HepG2 (cell line): ENCODE data around the gene C1D. TPM values are rescaled to one million over a fixed set of nuclear protein-coding genes. Genes with fewer than 3 reads are reported as not detected.

Source experiments
- ATAC-seq: fragments of 200-7000 bp; cut with Tn5 transposase; 3 replicates; pipeline ENCODE4 v1.9.1; 2020; ENCODE audit warnings: mild to moderate bottlenecking, moderate library complexity
- BruUV-seq: library from RNA; stranded (reverse); fragments of 400-500 nt; replicated peaks from 2 replicates; lab custom pipeline; 2021; lab: Mats Ljungman, UMichigan
- CTCF ChIA-PET: fragments of 300-600 bp; formaldehyde crosslinking; extraction: SDS; loops from one replicate; lab custom pipeline; 2021; ENCODE audit warnings: low total read pairs, inconsistent platforms, low intra/inter-chr PET ratio; lab: Yijun Ruan, JAX
- POLR2A ChIA-PET: fragments of 350-600 bp; sonication (Branson Sonifier 250); formaldehyde crosslinking; loops from one replicate; lab custom pipeline; 2020; ENCODE audit warnings: antibody characterized with exemption, inconsistent platforms; lab: Yijun Ruan, JAX
- DNase-seq: peaks from one replicate; pipeline ENCODE4 v3.0.0-alpha.2; 2015; ENCODE audit warnings: low spot score
- FAIRE-seq: peaks from 3 replicates; lab custom pipeline; 2011; peaks lifted over from hg19 to GRCh38; lab: Jason Lieb, UNC
- H2AFZ ChIP-seq: one replicate; pipeline ENCODE4 v1.6.1; 2011; ENCODE audit warnings: low read length, inconsistent platforms
- H3K27ac ChIP-seq: fragments of 300-600 bp; 3 replicates; pipeline ENCODE4 v1.8.0; 2011; ENCODE audit warnings: mixed run types, mild to moderate bottlenecking, mixed read lengths, low read length, inconsistent platforms; ENCODE audit not compliant: insufficient read depth; ENCODE audit errors: extremely low read length
- H3K27me3 ChIP-seq, 2 experiments: fragments of 200-600 bp in 1 of 2; 2 replicates in 1 of 2; 3 replicates in 1 of 2; pipeline versions ENCODE4 v1.6.0 to v1.8.0; 2011; ENCODE audit warnings: low read length in 2 of 2, mild to moderate bottlenecking in 2 of 2, moderate library complexity in 2 of 2, inconsistent platforms in 1 of 2; ENCODE audit not compliant: insufficient read depth in 2 of 2, control insufficient read depth in 1 of 2
- H3K36me3 ChIP-seq, 2 experiments: fragments of 200-600 bp in 1 of 2; replicated peaks in 1 of 2; 2 replicates in 1 of 2; 3 replicates in 1 of 2; pipeline versions ENCODE4 v1.5.1 to v1.8.0; 2011; ENCODE audit warnings: low read length in 2 of 2, inconsistent platforms in 1 of 2; ENCODE audit not compliant: insufficient read depth in 2 of 2, control insufficient read depth in 1 of 2
- H3K4me1 ChIP-seq: 2 replicates; pipeline ENCODE4 v1.5.1; 2012; ENCODE audit warnings: low read length, inconsistent platforms; ENCODE audit not compliant: insufficient read depth
- H3K4me2 ChIP-seq: 2 replicates; pipeline ENCODE4 v1.6.0; 2011; ENCODE audit warnings: low read depth, low read length, inconsistent platforms
- H3K4me3 ChIP-seq, 3 experiments: fragments of 200-600 bp in 1 of 3; sonication (generic), shearing (Covaris generic) in 1 of 3; replicated peaks in 1 of 3; 2 replicates each; pipeline ENCODE4 v1.5.1; 2011 to 2016; ENCODE audit warnings: low read length in 3 of 3, inconsistent platforms in 2 of 3, low read depth in 2 of 3, mild to moderate bottlenecking in 2 of 3, control low read depth in 1 of 3, mixed read lengths in 1 of 3; ENCODE audit not compliant: insufficient read depth in 1 of 3
- H3K79me2 ChIP-seq: one replicate; pipeline ENCODE4 v1.6.1; 2011; ENCODE audit warnings: low read length, inconsistent platforms; ENCODE audit not compliant: insufficient read depth
- H3K9ac ChIP-seq: 2 replicates; pipeline ENCODE4 v1.6.0; 2011; ENCODE audit warnings: mild to moderate bottlenecking, low read depth, low read length, inconsistent platforms; ENCODE audit not compliant: insufficient read depth
- H3K9me3 ChIP-seq: 2 replicates; pipeline ENCODE4 v1.5.1; 2012; ENCODE audit warnings: mild to moderate bottlenecking, low read length
- H4K20me1 ChIP-seq: 2 replicates; pipeline ENCODE4 v1.6.0; 2011; ENCODE audit warnings: inconsistent platforms, mild to moderate bottlenecking, low read length, moderate library complexity; ENCODE audit not compliant: insufficient read depth
- BATF2 ChIP-seq: sonication (generic); formaldehyde crosslinking; IDR thresholded peaks from 2 replicates; pipeline ENCODE4 v1.8.0; 2022; ENCODE audit warnings: mild to moderate bottlenecking, missing genetic modification reagents, moderate library complexity
- MED8 ChIP-seq: sonication (generic); formaldehyde crosslinking; IDR thresholded peaks from 2 replicates; pipeline ENCODE4 v1.8.1; 2023; ENCODE audit warnings: mild to moderate bottlenecking, missing genetic modification reagents; ENCODE audit not compliant: insufficient replicate concordance
- RAD51 ChIP-seq: fragments of 450-650 bp; IDR thresholded peaks from 2 replicates; pipeline ENCODE4 v1.6.1; 2016; ENCODE audit warnings: borderline replicate concordance
- SETDB1 ChIP-seq: sonication (generic); formaldehyde crosslinking; IDR thresholded peaks from 2 replicates; pipeline ENCODE4 v1.5.1; 2020; ENCODE audit warnings: missing genetic modification reagents, mild to moderate bottlenecking, borderline replicate concordance
- SP5 ChIP-seq: IDR thresholded peaks from 2 replicates; pipeline ENCODE4 v1.6.1; 2016; ENCODE audit warnings: low read depth, borderline replicate concordance
- THRA ChIP-seq: sonication (generic); formaldehyde crosslinking; IDR thresholded peaks from 2 replicates; pipeline ENCODE4 v1.4.0; 2020; ENCODE audit warnings: missing genetic modification reagents, borderline replicate concordance
- WIZ ChIP-seq: sonication (generic); formaldehyde crosslinking; IDR thresholded peaks from 2 replicates; pipeline ENCODE4 v1.5.1; 2020; ENCODE audit warnings: mild to moderate bottlenecking, missing genetic modification reagents
- ZNF687 ChIP-seq: sonication (generic); formaldehyde crosslinking; IDR thresholded peaks from 2 replicates; pipeline ENCODE4 v1.5.1; 2020; ENCODE audit warnings: mild to moderate bottlenecking, missing genetic modification reagents, moderate library complexity
- WGBS: methylation state at CpG from one replicate; pipeline ENCODE4 v1.1.6; 2017; ENCODE audit warnings: low lambda C conversion rate; 5-methylcytosine and 5-hydroxymethylcytosine counted together
- in situ Hi-C: cut with HindIII; loops from 2 replicates; pipeline ENCODE4 v1.10.0; 2017; ENCODE audit warnings: low pct_unique_long_range_greater_than_20kb; ENCODE audit not compliant: extremely low pct_ligation_motif_present
- intact Hi-C: fragments of 100-400 bp; cut with micrococcal nuclease; formaldehyde crosslinking; loops from one replicate; pipeline ENCODE4 v1.10.0; 2022; ENCODE audit not compliant: unreplicated experiment
- polyA plus RNA-seq, 8 experiments: library from polyadenylated mRNA; depleted of rRNA in 3 of 8; stranded (reverse) in 7 of 8; unstranded in 1 of 8; fragments of >200 nt; fragmentation: Illumina TruSeq in 4 of 8; extraction: Trizol in 4 of 8; gene quantifications; 2 replicates each; pipeline versions ENCODE4 v1.2.1 to v1.2.3, GENCODE V29; 2011 to 2016; ENCODE audit warnings: low read depth in 4 of 8, missing spikeins in 1 of 8, mixed read lengths in 1 of 8; ENCODE audit not compliant: insufficient read depth in 1 of 8
- total RNA-seq, 5 experiments: library from RNA; depleted of rRNA; stranded (reverse); fragments of >200 nt; fragmentation: Illumina TruSeq; extraction: Trizol; gene quantifications; 2 replicates each; pipeline ENCODE4 v1.2.3, GENCODE V29; 2016; ENCODE audit warnings: low read depth in 1 of 5

Gene C1D
- total and polyA plus RNA-seq, 2 of the 13 experiments (the other 11 are each of a cell fraction or from before 2014, with no cell fraction given), result 38.1 to 43.5 TPM

GRCh38 chr2:68044099-68044498, 18.7 kb downstream of the C1D start (continued):
- no peak for TF ChIP-seq ZNF687 (CRISPR knock-in tag)
- TF ChIP-seq SETDB1 (CRISPR knock-in tag), result no peak
- no peak for TF ChIP-seq BATF2 (CRISPR knock-in tag)
- no peak for TF ChIP-seq WIZ (CRISPR knock-in tag)
- no peak for TF ChIP-seq SP5

- H4K20me1 ChIP-seq, result no peaks in the 10 kb centered on the region
- no TSS peak for BruUV-seq
- in situ Hi-C loops (loop anchor here (25.0 kb wide), 1 partner anchor 1606 kb away; the partner anchor contains the start of gene MEIS1), intact Hi-C loops (no loop called here)
- POLR2A ChIA-PET, result no interaction called here
- no peak for DNase-seq
- TF ChIP-seq RAD51 (no peak), MED8 (CRISPR knock-in tag) (no peak), THRA (no peak)
- no peak overlapping the region for H3K27ac ChIP-seq
- ATAC-seq, result no peak
- H3K4me2 ChIP-seq, result no peak overlapping the region
- no peak for FAIRE-seq
- H2AFZ ChIP-seq, result no peak overlapping the region
- H3K9me3 ChIP-seq, result no peaks in the 10 kb centered on the region
- H3K79me2 ChIP-seq, result peaks cover 7% of the 10 kb centered on the region
- CTCF ChIA-PET, result no interaction called here
- no peak overlapping the region for H3K4me3 ChIP-seq
- no peak overlapping the region for H3K9ac ChIP-seq
- H3K27me3 ChIP-seq, result no peaks in the 10 kb centered on the region
- H3K36me3 ChIP-seq, result peaks cover 1 to 13% of the 10 kb centered on the region in 2 experiments; a peak in 3 of 5 replicates
- WGBS, result 97% methylated on average over 3 of the region's 3 CpGs
- H3K4me1 ChIP-seq, result no peaks in the 10 kb centered on the region
These were observed 19.1 kb downstream of the C1D start for GRCh38 chr2:68043695-68044094.
